ENCODE results near the gene BRD1.

The BRD1 gene

GRCh38 chr22:49767355-49768062 is 60.2 kb downstream of the BRD1 start:
- no peaks in the 10 kb centered on the region for H3K36me3 ChIP-seq (ENCODE audit: insufficient read depth)
- H3K4me2 ChIP-seq: no peak overlapping the region
- no peak overlapping the region for H3K9ac ChIP-seq
- no peak overlapping the region for H3K4me3 ChIP-seq (IDR thresholded peaks at IDR 0.05; ENCODE audit: insufficient read depth, low read depth, low read length)
- H3K4me1 ChIP-seq (ENCODE audit: low read depth, poor library complexity, severe bottlenecking): peaks cover 3% of the 10 kb centered on the region
- no peak overlapping the region for H3K27ac ChIP-seq
- no peaks in the 10 kb centered on the region for H3K27me3 ChIP-seq (ENCODE audit: insufficient read depth, low read depth)
- H4K20me1 ChIP-seq (ENCODE audit: insufficient read depth): no peaks in the 10 kb centered on the region
- H3K79me2 ChIP-seq (ENCODE audit: insufficient read depth, low read depth): no peaks in the 10 kb centered on the region
- TF ChIP-seq CTCF (conservative IDR thresholded peaks at IDR 0.05; ENCODE audit: low read depth, low read length): peak; percentile 72
- H2AFZ ChIP-seq (ENCODE audit: low read depth): no peak overlapping the region

GRCh38 chr22:49765951-49766350 is 61.7 kb downstream of the BRD1 start:
- Histone ChIP-seq H4K20me1 (ENCODE audit: insufficient read depth) (no peaks in the 10 kb centered on the region), H3K4me1 (ENCODE audit: low read depth, poor library complexity, severe bottlenecking) (peaks cover 15% of the 10 kb centered on the region), H3K9ac (no peak overlapping the region), H3K4me2 (no peak overlapping the region), H3K4me3 (IDR thresholded peaks at IDR 0.05; ENCODE audit: insufficient read depth, low read depth, low read length) (no peak overlapping the region), H3K36me3 (ENCODE audit: insufficient read depth) (no peaks in the 10 kb centered on the region), H3K79me2 (ENCODE audit: insufficient read depth, low read depth) (no peaks in the 10 kb centered on the region), H2AFZ (ENCODE audit: low read depth) (no peak overlapping the region), H3K27me3 (ENCODE audit: insufficient read depth, low read depth) (no peaks in the 10 kb centered on the region), H3K27ac (no peak overlapping the region)
- TF ChIP-seq CTCF (conservative IDR thresholded peaks at IDR 0.05; ENCODE audit: low read depth, low read length): no peak

GRCh38 chr22:49765091-49765771 is 62.4 kb downstream of the BRD1 start:
- Histone ChIP-seq H3K4me3 (IDR thresholded peaks at IDR 0.05; ENCODE audit: insufficient read depth, low read depth, low read length) (no peak overlapping the region), H4K20me1 (ENCODE audit: insufficient read depth) (no peaks in the 10 kb centered on the region), H3K27me3 (ENCODE audit: insufficient read depth, low read depth) (no peaks in the 10 kb centered on the region), H3K9ac (no peak overlapping the region), H3K4me2 (no peak overlapping the region), H3K36me3 (ENCODE audit: insufficient read depth) (no peaks in the 10 kb centered on the region), H2AFZ (ENCODE audit: low read depth) (no peak overlapping the region), H3K27ac (no peak overlapping the region), H3K4me1 (ENCODE audit: low read depth, poor library complexity, severe bottlenecking) (peaks cover 23% of the 10 kb centered on the region), H3K79me2 (ENCODE audit: insufficient read depth, low read depth) (no peaks in the 10 kb centered on the region)
- TF ChIP-seq CTCF (conservative IDR thresholded peaks at IDR 0.05; ENCODE audit: low read depth, low read length): no peak

- no peaks in the 10 kb centered on the region for H4K20me1 ChIP-seq (ENCODE audit: insufficient read depth)
- H3K27me3 ChIP-seq (ENCODE audit: insufficient read depth, low read depth): no peaks in the 10 kb centered on the region
- no peak overlapping the region for H3K9ac ChIP-seq
- TF ChIP-seq CTCF (conservative IDR thresholded peaks at IDR 0.05; ENCODE audit: low read depth, low read length): no peak
- no peak overlapping the region for H3K27ac ChIP-seq
- no peaks in the 10 kb centered on the region for H3K36me3 ChIP-seq (ENCODE audit: insufficient read depth)
- H3K4me1 ChIP-seq (ENCODE audit: low read depth, poor library complexity, severe bottlenecking): peaks cover 33% of the 10 kb centered on the region
- no peaks in the 10 kb centered on the region for H3K79me2 ChIP-seq (ENCODE audit: insufficient read depth, low read depth)
- H3K4me2 ChIP-seq: no peak overlapping the region
- no peak overlapping the region for H2AFZ ChIP-seq (ENCODE audit: low read depth)
- H3K4me3 ChIP-seq (IDR thresholded peaks at IDR 0.05; ENCODE audit: insufficient read depth, low read depth, low read length): no peak overlapping the region
Measured at GRCh38 chr22:49764127-49764581, 63.5 kb downstream of the BRD1 start.
